H9 (cell line): ENCODE results near the gene SRCAP. TPM values are rescaled to one million over a fixed set of nuclear protein-coding genes. Genes with fewer than 3 reads are reported as not detected.
A peak's percentile ranks its signal among the peaks of the same experiment; 100 is the strongest.

Experiments
- DNase-seq: peaks from one replicate; pipeline ENCODE4 v3.0.0-alpha.2; 2017
- H2AFZ ChIP-seq: one replicate; pipeline ENCODE4 v1.6.1; 2013; ENCODE audit warnings: mild to moderate bottlenecking, low read length, control low read depth, moderate library complexity
- H2AK5ac ChIP-seq: 2 replicates; pipeline ENCODE4 v1.6.1; 2013; ENCODE audit warnings: low read length, control low read depth, mixed read lengths; ENCODE audit not compliant: insufficient read length
- H2BK120ac ChIP-seq: one replicate; pipeline ENCODE4 v1.6.1; 2013; ENCODE audit warnings: low read depth, mild to moderate bottlenecking, low read length, control low read depth, inconsistent platforms; ENCODE audit not compliant: poor library complexity, severe bottlenecking
- H2BK12ac ChIP-seq: 2 replicates; pipeline ENCODE4 v1.6.1; 2013; ENCODE audit warnings: low read length, control low read depth, mixed read lengths, low read depth; ENCODE audit not compliant: insufficient read length
- H2BK15ac ChIP-seq: 2 replicates; pipeline ENCODE4 v1.6.1; 2013; ENCODE audit warnings: low read depth, low read length, control low read depth
- H2BK20ac ChIP-seq: one replicate; pipeline ENCODE4 v1.6.1; 2013; ENCODE audit warnings: low read depth, mild to moderate bottlenecking, low read length, control low read depth, inconsistent platforms; ENCODE audit not compliant: poor library complexity, severe bottlenecking
- H2BK5ac ChIP-seq: 2 replicates; pipeline ENCODE4 v1.6.1; 2013; ENCODE audit warnings: low read length, control low read depth, mixed read lengths; ENCODE audit not compliant: insufficient read length
- H3K14ac ChIP-seq: 2 replicates; pipeline ENCODE4 v1.6.1; 2013; ENCODE audit warnings: low read length, control low read depth; ENCODE audit not compliant: insufficient read depth
- H3K18ac ChIP-seq: 2 replicates; pipeline ENCODE4 v1.6.1; 2013; ENCODE audit warnings: low read depth, mild to moderate bottlenecking, mixed read lengths, low read length, control low read depth; ENCODE audit not compliant: insufficient read length
- H3K23ac ChIP-seq: 2 replicates; pipeline ENCODE4 v1.6.1; 2013; ENCODE audit warnings: low read length, control low read depth, mixed read lengths, low read depth; ENCODE audit not compliant: insufficient read length
- H3K23me2 ChIP-seq: 2 replicates; pipeline ENCODE4 v1.6.1; 2013; ENCODE audit warnings: low read depth, mild to moderate bottlenecking, mixed read lengths, low read length, control low read depth; ENCODE audit not compliant: insufficient read length, poor library complexity, severe bottlenecking
- H3K27ac ChIP-seq: 2 replicates; pipeline ENCODE4 v1.5.1; 2013; ENCODE audit warnings: low read length, control low read depth, mixed read lengths, low read depth; ENCODE audit not compliant: insufficient read length
- H3K27me3 ChIP-seq: 2 replicates; pipeline ENCODE4 v1.6.1; 2013; ENCODE audit warnings: low read length, control low read depth, inconsistent platforms; ENCODE audit not compliant: insufficient read depth
- H3K4ac ChIP-seq: 2 replicates; pipeline ENCODE4 v1.6.1; 2013; ENCODE audit warnings: low read depth, mild to moderate bottlenecking, control low read depth, inconsistent platforms, low read length, moderate library complexity
- H3K4me1 ChIP-seq: 2 replicates; pipeline ENCODE4 v1.6.1; 2013; ENCODE audit warnings: low read length, control low read depth, inconsistent platforms; ENCODE audit not compliant: insufficient read depth
- H3K4me2 ChIP-seq: 2 replicates; pipeline ENCODE4 v1.6.1; 2013; ENCODE audit warnings: low read length, control low read depth, mixed read lengths; ENCODE audit not compliant: insufficient read length, insufficient read depth
- H3K56ac ChIP-seq: 2 replicates; pipeline ENCODE4 v1.6.1; 2013; ENCODE audit warnings: low read depth, mild to moderate bottlenecking, mixed read lengths, low read length, control low read depth; ENCODE audit not compliant: insufficient read length
- H3K79me1 ChIP-seq: 2 replicates; pipeline ENCODE4 v1.6.1; 2013; ENCODE audit warnings: low read depth, mild to moderate bottlenecking, moderate library complexity, low read length, control low read depth, inconsistent platforms; ENCODE audit not compliant: insufficient read depth, poor library complexity, severe bottlenecking
- H3K79me2 ChIP-seq: 2 replicates; pipeline ENCODE4 v1.6.1; 2013; ENCODE audit warnings: low read length, control low read depth, inconsistent platforms; ENCODE audit not compliant: insufficient read depth
- H3K9ac ChIP-seq: 2 replicates; pipeline ENCODE4 v1.6.1; 2013; ENCODE audit warnings: low read length, control low read depth, mixed read lengths; ENCODE audit not compliant: insufficient read length; ENCODE audit errors: extremely low read depth
- H3K9me3 ChIP-seq: one replicate; pipeline ENCODE4 v1.6.1; 2013; ENCODE audit warnings: low read depth, low read length, inconsistent platforms; ENCODE audit not compliant: control insufficient read depth
- H3T11ph ChIP-seq: one replicate; pipeline ENCODE4 v1.6.1; 2013; ENCODE audit warnings: mild to moderate bottlenecking, low read length, control low read depth, inconsistent platforms
- H4K20me1 ChIP-seq: one replicate; pipeline ENCODE4 v1.6.1; 2013; ENCODE audit not compliant: control insufficient read depth, insufficient read length, insufficient read depth
- H4K5ac ChIP-seq: 2 replicates; pipeline ENCODE4 v1.6.1; 2013; ENCODE audit warnings: low read depth, mild to moderate bottlenecking, mixed read lengths, low read length, control low read depth; ENCODE audit not compliant: insufficient read length
- H4K8ac ChIP-seq: replicated peaks from 2 replicates; pipeline ENCODE4 v1.6.1; 2013; ENCODE audit warnings: low read length, control low read depth, mixed read lengths, low read depth; ENCODE audit not compliant: insufficient read length
- H4K91ac ChIP-seq: 2 replicates; pipeline ENCODE4 v1.6.1; 2013; ENCODE audit warnings: low read depth, mild to moderate bottlenecking, moderate library complexity, mixed read lengths, low read length, control low read depth; ENCODE audit not compliant: insufficient read length
- H3K27ac Mint-ChIP-seq, 3 experiments: 2 replicates in 2 of 3; 3 replicates in 1 of 3; pipeline ENCODE4 v1.8.0; 2020 to 2021; ENCODE audit warnings: mixed read lengths in 3 of 3, mild to moderate bottlenecking in 1 of 3, moderate library complexity in 1 of 3
- H3K27me3 Mint-ChIP-seq: 2 replicates; pipeline ENCODE4 v1.8.0; 2021; ENCODE audit warnings: low read depth, mild to moderate bottlenecking, moderate library complexity, mixed read lengths
- H3K36me3 Mint-ChIP-seq, 3 experiments: 2 replicates in 2 of 3; 3 replicates in 1 of 3; pipeline ENCODE4 v1.8.0; 2020 to 2021; ENCODE audit warnings: low read depth in 3 of 3, mixed read lengths in 3 of 3; ENCODE audit not compliant: insufficient read depth in 1 of 3
- H3K4me1 Mint-ChIP-seq, 2 experiments: 2 replicates each; pipeline ENCODE4 v1.8.0; 2020; ENCODE audit warnings: mixed read lengths in 2 of 2
- H3K4me3 Mint-ChIP-seq, 2 experiments: 2 replicates in 1 of 2; 3 replicates in 1 of 2; pipeline ENCODE4 v1.8.0; 2020 to 2021; ENCODE audit warnings: mild to moderate bottlenecking in 2 of 2, mixed read lengths in 2 of 2, moderate library complexity in 1 of 2
- H3K9me3 Mint-ChIP-seq, 2 experiments: 2 replicates in 1 of 2; 3 replicates in 1 of 2; pipeline ENCODE4 v1.8.0; 2020; ENCODE audit warnings: mild to moderate bottlenecking in 2 of 2, mixed read lengths in 2 of 2, moderate library complexity in 1 of 2
- CTCF ChIP-seq: fragments of 200-600 bp; sonication (generic); conservative IDR thresholded peaks from 3 replicates; pipeline ENCODE4 v1.8.0; 2021; ENCODE audit warnings: antibody characterized with exemption, mild to moderate bottlenecking
- WGBS: extraction: QIAGEN DNeasy Blood & Tissue Kit; methylation state at CpG from one replicate; pipeline ENCODE4 v1.1.7; 2013; ENCODE audit warnings: missing lambda C conversion rate, low lambda C conversion rate, mixed read lengths; ENCODE audit not compliant: insufficient read length; ENCODE audit errors: extremely low coverage; 5-methylcytosine and 5-hydroxymethylcytosine counted together
- total RNA-seq: library from RNA; stranded (reverse); gene quantifications from 2 replicates; pipeline ENCODE4 v1.2.1, GENCODE V29; 2021

SRCAP gene
- total RNA-seq, 1 experiment from 2014 or later = 63.1 TPM

- H2BK20ac ChIP-seq = no peak overlapping the region
- no peak overlapping the region for H3K9ac ChIP-seq
- no peaks in the 10 kb centered on the region for H3K27me3 ChIP-seq
Observed at GRCh38 chr16:30767767-30768465, 68.9 kb downstream of the SRCAP start.

More at GRCh38 chr16:30767767-30768465, 68.9 kb downstream of the SRCAP start:
- no peaks in the 10 kb centered on the region for H3K27me3 Mint-ChIP-seq
- H2BK120ac ChIP-seq = no peak overlapping the region
- no peaks in the 10 kb centered on the region for H3K79me2 ChIP-seq
- peaks cover 5 to 7% of the 10 kb centered on the region in 2 experiments for H3K4me1 Mint-ChIP-seq
- no peak overlapping the region for H2BK5ac ChIP-seq
- H2BK15ac ChIP-seq = no peak overlapping the region
- H3K27ac Mint-ChIP-seq = peak overlapping the region in 1 of 3 experiments; percentile 93; a peak in 1 of 7 replicates
- H3K4me1 ChIP-seq = no peaks in the 10 kb centered on the region
- no peak overlapping the region for H2BK12ac ChIP-seq
- H2AK5ac ChIP-seq = no peak overlapping the region
- no peak overlapping the region for H3K56ac ChIP-seq
- no peak for TF ChIP-seq CTCF
- H3K23me2 ChIP-seq = peaks cover 3% of the 10 kb centered on the region
- H3K79me1 ChIP-seq = peaks cover 2% of the 10 kb centered on the region
- no peak overlapping the region for H3K18ac ChIP-seq
- peaks cover 65 to 100% (median 98%) of the 10 kb centered on the region in 3 experiments for H3K36me3 Mint-ChIP-seq
- H3K23ac ChIP-seq = no peak overlapping the region
- no peak overlapping the region for H4K8ac ChIP-seq
- no peak overlapping the region for H2AFZ ChIP-seq
- no peak overlapping the region for H3T11ph ChIP-seq
- no peak overlapping the region for H3K4me2 ChIP-seq
- DNase-seq = no peak
- H3K9me3 ChIP-seq = no peaks in the 10 kb centered on the region
- no peak overlapping the region for H4K5ac ChIP-seq
- no peak overlapping the region for H3K14ac ChIP-seq
- H3K9me3 Mint-ChIP-seq = no peaks in the 10 kb centered on the region
- H3K4ac ChIP-seq = no peak overlapping the region
- WGBS = no CpG with 5 or more reads among the region's 18 CpGs
- H3K4me3 Mint-ChIP-seq = no peak overlapping the region
- H3K27ac ChIP-seq = no peak overlapping the region
- H4K91ac ChIP-seq = no peak overlapping the region
- H4K20me1 ChIP-seq = no peaks in the 10 kb centered on the region
